ENCODE measurements around the gene DDI1.

GRCh38 chr11:104015649-104016415 is 20.6 kb upstream of the DDI1 start:
- TF ChIP-seq, protein P1, sequence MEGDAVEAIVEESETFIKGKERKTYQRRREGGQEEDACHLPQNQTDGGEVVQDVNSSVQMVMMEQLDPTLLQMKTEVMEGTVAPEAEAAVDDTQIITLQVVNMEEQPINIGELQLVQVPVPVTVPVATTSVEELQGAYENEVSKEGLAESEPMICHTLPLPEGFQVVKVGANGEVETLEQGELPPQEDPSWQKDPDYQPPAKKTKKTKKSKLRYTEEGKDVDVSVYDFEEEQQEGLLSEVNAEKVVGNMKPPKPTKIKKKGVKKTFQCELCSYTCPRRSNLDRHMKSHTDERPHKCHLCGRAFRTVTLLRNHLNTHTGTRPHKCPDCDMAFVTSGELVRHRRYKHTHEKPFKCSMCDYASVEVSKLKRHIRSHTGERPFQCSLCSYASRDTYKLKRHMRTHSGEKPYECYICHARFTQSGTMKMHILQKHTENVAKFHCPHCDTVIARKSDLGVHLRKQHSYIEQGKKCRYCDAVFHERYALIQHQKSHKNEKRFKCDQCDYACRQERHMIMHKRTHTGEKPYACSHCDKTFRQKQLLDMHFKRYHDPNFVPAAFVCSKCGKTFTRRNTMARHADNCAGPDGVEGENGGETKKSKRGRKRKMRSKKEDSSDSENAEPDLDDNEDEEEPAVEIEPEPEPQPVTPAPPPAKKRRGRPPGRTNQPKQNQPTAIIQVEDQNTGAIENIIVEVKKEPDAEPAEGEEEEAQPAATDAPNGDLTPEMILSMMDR (IDR thresholded peaks at IDR 0.05): no peak
- no peak for TF ChIP-seq POLR2A (IDR thresholded peaks at IDR 0.05)

All from adrenal gland (tissue), 5 donors.